HL-60 (cell line): ENCODE data around the gene CGB1.

Source experiments
- GABPA ChIP-seq: IDR thresholded peaks from 2 replicates; pipeline ENCODE4 v1.6.1; 2012; ENCODE audit warnings: low read depth
- POLR2AphosphoS5 ChIP-seq: IDR thresholded peaks from 2 replicates; pipeline ENCODE4 v1.6.1; 2012; ENCODE audit warnings: low read depth
- SPI1 ChIP-seq: IDR thresholded peaks from 2 replicates; pipeline ENCODE4 v1.6.1; 2012; ENCODE audit warnings: low read depth, mild to moderate bottlenecking, borderline replicate concordance
- TF ChIP-seq, protein P1 (sequence below): IDR thresholded peaks from 2 replicates; pipeline ENCODE4 v1.6.1; 2012; ENCODE audit warnings: low read depth; ENCODE audit not compliant: insufficient replicate concordance
- TF ChIP-seq, protein P2 (sequence below): IDR thresholded peaks from one replicate; pipeline ENCODE4 v1.5.1; 2011; ENCODE audit warnings: low read length, control low read depth, inconsistent platforms; ENCODE audit not compliant: insufficient read depth

DNA sequence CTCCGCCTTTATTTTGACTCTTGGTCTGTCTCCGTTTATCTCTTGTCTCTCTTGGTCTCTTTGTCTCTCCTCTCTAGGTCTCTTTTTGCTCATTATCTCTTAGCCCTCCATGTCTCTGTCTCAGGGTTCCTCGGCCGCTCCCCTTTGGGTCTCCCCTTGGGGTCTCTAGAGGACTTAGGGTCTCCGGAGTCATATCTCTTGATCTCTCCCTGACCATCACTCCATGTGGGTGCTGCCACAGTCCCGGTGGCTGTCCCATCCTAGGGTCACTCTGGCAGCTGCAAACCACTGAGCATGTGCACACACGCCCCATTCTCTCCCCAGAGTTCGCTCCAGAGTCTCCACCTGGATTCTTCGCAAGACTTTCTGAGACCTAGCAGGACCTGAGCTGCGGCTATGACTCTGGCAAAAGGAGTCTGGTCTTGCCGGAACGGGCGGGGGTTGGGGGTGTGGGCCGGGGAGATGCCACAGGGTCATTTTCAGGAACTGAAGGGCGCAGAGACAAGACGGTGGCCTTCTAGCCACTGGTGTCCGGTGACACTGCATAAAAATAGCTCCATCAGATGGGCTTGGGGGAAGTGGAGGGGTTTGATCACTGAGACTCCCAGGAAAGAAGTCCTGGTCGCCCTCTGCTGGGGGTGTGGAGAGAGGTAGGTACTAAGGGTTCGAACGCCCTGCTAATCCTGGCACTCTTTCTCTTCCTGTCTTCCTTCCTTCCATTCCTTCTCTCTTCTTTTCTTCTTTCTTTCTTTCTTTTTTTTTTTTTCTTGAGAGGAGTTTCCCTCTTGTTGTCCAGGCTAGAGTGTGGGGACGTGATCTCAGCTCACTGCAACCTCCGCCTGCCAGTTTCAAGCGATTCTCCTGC is 37.1 kb upstream of the CGB1 start:
- TF ChIP-seq, protein P1, sequence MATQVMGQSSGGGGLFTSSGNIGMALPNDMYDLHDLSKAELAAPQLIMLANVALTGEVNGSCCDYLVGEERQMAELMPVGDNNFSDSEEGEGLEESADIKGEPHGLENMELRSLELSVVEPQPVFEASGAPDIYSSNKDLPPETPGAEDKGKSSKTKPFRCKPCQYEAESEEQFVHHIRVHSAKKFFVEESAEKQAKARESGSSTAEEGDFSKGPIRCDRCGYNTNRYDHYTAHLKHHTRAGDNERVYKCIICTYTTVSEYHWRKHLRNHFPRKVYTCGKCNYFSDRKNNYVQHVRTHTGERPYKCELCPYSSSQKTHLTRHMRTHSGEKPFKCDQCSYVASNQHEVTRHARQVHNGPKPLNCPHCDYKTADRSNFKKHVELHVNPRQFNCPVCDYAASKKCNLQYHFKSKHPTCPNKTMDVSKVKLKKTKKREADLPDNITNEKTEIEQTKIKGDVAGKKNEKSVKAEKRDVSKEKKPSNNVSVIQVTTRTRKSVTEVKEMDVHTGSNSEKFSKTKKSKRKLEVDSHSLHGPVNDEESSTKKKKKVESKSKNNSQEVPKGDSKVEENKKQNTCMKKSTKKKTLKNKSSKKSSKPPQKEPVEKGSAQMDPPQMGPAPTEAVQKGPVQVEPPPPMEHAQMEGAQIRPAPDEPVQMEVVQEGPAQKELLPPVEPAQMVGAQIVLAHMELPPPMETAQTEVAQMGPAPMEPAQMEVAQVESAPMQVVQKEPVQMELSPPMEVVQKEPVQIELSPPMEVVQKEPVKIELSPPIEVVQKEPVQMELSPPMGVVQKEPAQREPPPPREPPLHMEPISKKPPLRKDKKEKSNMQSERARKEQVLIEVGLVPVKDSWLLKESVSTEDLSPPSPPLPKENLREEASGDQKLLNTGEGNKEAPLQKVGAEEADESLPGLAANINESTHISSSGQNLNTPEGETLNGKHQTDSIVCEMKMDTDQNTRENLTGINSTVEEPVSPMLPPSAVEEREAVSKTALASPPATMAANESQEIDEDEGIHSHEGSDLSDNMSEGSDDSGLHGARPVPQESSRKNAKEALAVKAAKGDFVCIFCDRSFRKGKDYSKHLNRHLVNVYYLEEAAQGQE = no peak
- TF ChIP-seq, protein P2, sequence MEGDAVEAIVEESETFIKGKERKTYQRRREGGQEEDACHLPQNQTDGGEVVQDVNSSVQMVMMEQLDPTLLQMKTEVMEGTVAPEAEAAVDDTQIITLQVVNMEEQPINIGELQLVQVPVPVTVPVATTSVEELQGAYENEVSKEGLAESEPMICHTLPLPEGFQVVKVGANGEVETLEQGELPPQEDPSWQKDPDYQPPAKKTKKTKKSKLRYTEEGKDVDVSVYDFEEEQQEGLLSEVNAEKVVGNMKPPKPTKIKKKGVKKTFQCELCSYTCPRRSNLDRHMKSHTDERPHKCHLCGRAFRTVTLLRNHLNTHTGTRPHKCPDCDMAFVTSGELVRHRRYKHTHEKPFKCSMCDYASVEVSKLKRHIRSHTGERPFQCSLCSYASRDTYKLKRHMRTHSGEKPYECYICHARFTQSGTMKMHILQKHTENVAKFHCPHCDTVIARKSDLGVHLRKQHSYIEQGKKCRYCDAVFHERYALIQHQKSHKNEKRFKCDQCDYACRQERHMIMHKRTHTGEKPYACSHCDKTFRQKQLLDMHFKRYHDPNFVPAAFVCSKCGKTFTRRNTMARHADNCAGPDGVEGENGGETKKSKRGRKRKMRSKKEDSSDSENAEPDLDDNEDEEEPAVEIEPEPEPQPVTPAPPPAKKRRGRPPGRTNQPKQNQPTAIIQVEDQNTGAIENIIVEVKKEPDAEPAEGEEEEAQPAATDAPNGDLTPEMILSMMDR = no peak
- TF ChIP-seq POLR2AphosphoS5 (no peak), SPI1 (peak; percentile 31; the same call in 1 of the 2 replicates), GABPA (no peak)
